Neural cell (in vitro differentiated cells): ENCODE measurements around the gene GRP.

Experiments used
- CTCF ChIP-seq: fragments of 450-650 bp; IDR thresholded peaks from 2 replicates; pipeline ENCODE4 v1.5.1; 2014; ENCODE audit warnings: antibody characterized with exemption, mild to moderate bottlenecking, moderate library complexity; ENCODE audit not compliant: poor library complexity, severe bottlenecking
- EZH2 ChIP-seq: fragments of 200-600, 300-800 bp; shearing (Covaris generic), sonication (generic); IDR thresholded peaks from 2 replicates; pipeline ENCODE4 v1.6.1; 2014; ENCODE audit warnings: antibody characterized with exemption, low read length, borderline replicate concordance, mild to moderate bottlenecking; ENCODE audit not compliant: insufficient read depth, poor library complexity, severe bottlenecking
- MXI1 ChIP-seq: fragments of 450-650 bp; conservative IDR thresholded peaks from 2 replicates; pipeline ENCODE4 v1.6.1; 2014; ENCODE audit warnings: antibody characterized with exemption, mild to moderate bottlenecking; ENCODE audit not compliant: poor library complexity, severe bottlenecking
- POLR2AphosphoS5 ChIP-seq: IDR thresholded peaks from 2 replicates; pipeline ENCODE4 v1.6.1; 2012
- RAD21 ChIP-seq: fragments of 450-650 bp; conservative IDR thresholded peaks from 2 replicates; pipeline ENCODE4 v1.6.1; 2014; ENCODE audit warnings: antibody characterized with exemption, mild to moderate bottlenecking, moderate library complexity
- REST ChIP-seq: IDR thresholded peaks from 2 replicates; pipeline ENCODE4 v1.6.1; 2012; ENCODE audit warnings: borderline replicate concordance
- SMC3 ChIP-seq: fragments of 450-650 bp; conservative IDR thresholded peaks from 2 replicates; pipeline ENCODE4 v1.6.1; 2014; ENCODE audit warnings: antibody characterized with exemption, mild to moderate bottlenecking, moderate library complexity; ENCODE audit not compliant: poor library complexity
- TAF1 ChIP-seq: IDR thresholded peaks from 2 replicates; pipeline ENCODE4 v1.6.1; 2012; ENCODE audit warnings: low read depth

- TF ChIP-seq TAF1 (no peak), POLR2AphosphoS5 (no peak), CTCF (no peak), EZH2 (no peak), RAD21 (no peak), REST (no peak), MXI1 (no peak), SMC3 (no peak)
Observed at GRCh38 chr18:59268721-59269562, 49.0 kb downstream of the GRP start.
